OCI-LY7 (cell line): ENCODE results near the gene PXDC1.

ENCODE experiments used
- EZH2phosphoT487 ChIP-seq: fragments of 200-600 bp; sonication (generic); IDR thresholded peaks from 2 replicates; pipeline ENCODE4 v1.6.1; 2018; ENCODE audit warnings: low read depth, borderline replicate concordance, mild to moderate bottlenecking, mixed run types, antibody characterized with exemption, low read length, moderate library complexity, mixed read lengths
- TF ChIP-seq, protein P1 (sequence below): fragments of 200-600 bp; sonication (generic); conservative IDR thresholded peaks from 2 replicates; pipeline ENCODE4 v1.5.1; 2014; ENCODE audit warnings: mild to moderate bottlenecking, antibody characterized with exemption, low read length, moderate library complexity, mixed read lengths

DNA sequence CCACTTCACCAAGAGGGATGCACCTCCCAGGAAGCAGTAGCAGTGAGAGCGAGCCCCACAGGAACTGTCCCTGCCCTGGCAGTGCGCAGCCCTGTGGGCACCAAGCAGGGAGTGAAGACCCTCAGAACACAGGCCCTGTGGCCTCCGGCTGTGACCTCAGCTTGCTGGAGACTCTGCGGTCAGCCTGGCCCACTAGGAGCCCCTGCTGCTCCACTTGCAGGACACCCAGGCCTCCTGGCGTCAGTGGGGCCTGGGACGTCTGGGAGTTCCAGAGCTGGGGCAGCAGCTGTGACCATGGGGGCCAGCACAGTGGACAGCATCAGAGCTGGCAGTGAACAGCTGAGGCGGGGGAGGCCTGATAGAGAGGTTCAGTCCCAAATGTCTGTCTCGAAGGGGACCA, 28.3 kb downstream of the PXDC1 start:
- TF ChIP-seq, protein P1, sequence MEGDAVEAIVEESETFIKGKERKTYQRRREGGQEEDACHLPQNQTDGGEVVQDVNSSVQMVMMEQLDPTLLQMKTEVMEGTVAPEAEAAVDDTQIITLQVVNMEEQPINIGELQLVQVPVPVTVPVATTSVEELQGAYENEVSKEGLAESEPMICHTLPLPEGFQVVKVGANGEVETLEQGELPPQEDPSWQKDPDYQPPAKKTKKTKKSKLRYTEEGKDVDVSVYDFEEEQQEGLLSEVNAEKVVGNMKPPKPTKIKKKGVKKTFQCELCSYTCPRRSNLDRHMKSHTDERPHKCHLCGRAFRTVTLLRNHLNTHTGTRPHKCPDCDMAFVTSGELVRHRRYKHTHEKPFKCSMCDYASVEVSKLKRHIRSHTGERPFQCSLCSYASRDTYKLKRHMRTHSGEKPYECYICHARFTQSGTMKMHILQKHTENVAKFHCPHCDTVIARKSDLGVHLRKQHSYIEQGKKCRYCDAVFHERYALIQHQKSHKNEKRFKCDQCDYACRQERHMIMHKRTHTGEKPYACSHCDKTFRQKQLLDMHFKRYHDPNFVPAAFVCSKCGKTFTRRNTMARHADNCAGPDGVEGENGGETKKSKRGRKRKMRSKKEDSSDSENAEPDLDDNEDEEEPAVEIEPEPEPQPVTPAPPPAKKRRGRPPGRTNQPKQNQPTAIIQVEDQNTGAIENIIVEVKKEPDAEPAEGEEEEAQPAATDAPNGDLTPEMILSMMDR, result no peak
- no peak for TF ChIP-seq EZH2phosphoT487
